ENCODE measurements around the gene MYL5. TPM values are rescaled to one million over a fixed set of nuclear protein-coding genes. Genes with fewer than 3 reads are reported as not detected.
A peak's percentile ranks its signal among the peaks of the same experiment; 100 is the strongest.

Gene MYL5
- total and polyA plus RNA-seq, 2 experiments from 2014 or later = 21.9 to 24.5 TPM

GRCh38 chr4:661881-662761 is 12.2 kb upstream of the MYL5 start:
- Histone ChIP-seq H3K36me3 (ENCODE audit: low read depth) (no peaks in the 10 kb centered on the region), H3K79me2 (ENCODE audit: insufficient read depth) (no peaks in the 10 kb centered on the region), H2AFZ (no peak overlapping the region), H3K9ac (no peak overlapping the region), H3K4me3 (no peak overlapping the region), H4K20me1 (ENCODE audit: insufficient read depth) (no peaks in the 10 kb centered on the region), H3K9me2 (ENCODE audit: insufficient read depth) (no peaks in the 10 kb centered on the region), H3K9me3 (ENCODE audit: low read depth) (no peaks in the 10 kb centered on the region), H3K4me1 (ENCODE audit: insufficient read depth) (no peaks in the 10 kb centered on the region), H3F3A (ENCODE audit: insufficient read depth) (no peaks in the 10 kb centered on the region), H3K4me2 (ENCODE audit: unreplicated experiment) (no peak overlapping the region), H3K27ac (no peak overlapping the region), H3K27me3 (replicated peaks; ENCODE audit: insufficient read depth) (no peaks in the 10 kb centered on the region)
- in situ Hi-C loops (cut with MboI) = no loop called here
- TF ChIP-seq EZH2phosphoT487 (IDR thresholded peaks at IDR 0.05; ENCODE audit: insufficient read depth, low read depth) = no peak
- no peak for TF ChIP-seq EZH2 (IDR thresholded peaks at IDR 0.05; ENCODE audit: insufficient read depth, poor library complexity, severe bottlenecking)
- WGBS, 2 experiments (ENCODE audit: low coverage in 1 of 2, low lambda C conversion rate in 2 of 2, missing lambda C conversion rate in 2 of 2) = 80 to 86% methylated on average over 42 of the region's 42 CpGs
- no peak for DNase-seq

GRCh38 chr4:663046-663437 is 11.3 kb upstream of the MYL5 start:
- no peaks in the 10 kb centered on the region for H4K20me1 ChIP-seq (ENCODE audit: insufficient read depth)
- 36 to 40% methylated on average over 19 to 20 of the region's 20 CpGs for WGBS, 2 experiments (ENCODE audit: low coverage in 1 of 2, low lambda C conversion rate in 2 of 2, missing lambda C conversion rate in 2 of 2)
- no peaks in the 10 kb centered on the region for H3F3A ChIP-seq (ENCODE audit: insufficient read depth)
- H3K4me3 ChIP-seq = no peak overlapping the region
- no peaks in the 10 kb centered on the region for H3K9me3 ChIP-seq (ENCODE audit: low read depth)
- H3K4me1 ChIP-seq (ENCODE audit: insufficient read depth) = no peaks in the 10 kb centered on the region
- H3K27ac ChIP-seq = no peak overlapping the region
- no peak for DNase-seq
- H3K36me3 ChIP-seq (ENCODE audit: low read depth) = no peaks in the 10 kb centered on the region
- no peak overlapping the region for H3K4me2 ChIP-seq (ENCODE audit: unreplicated experiment)
- H2AFZ ChIP-seq = no peak overlapping the region
- no peak overlapping the region for H3K9ac ChIP-seq
- H3K9me2 ChIP-seq (ENCODE audit: insufficient read depth) = no peaks in the 10 kb centered on the region
- in situ Hi-C loops (cut with MboI) = no loop called here
- H3K27me3 ChIP-seq (replicated peaks; ENCODE audit: insufficient read depth) = no peaks in the 10 kb centered on the region
- TF ChIP-seq EZH2phosphoT487 (IDR thresholded peaks at IDR 0.05; ENCODE audit: insufficient read depth, low read depth) (no peak), EZH2 (IDR thresholded peaks at IDR 0.05; ENCODE audit: insufficient read depth, poor library complexity, severe bottlenecking) (no peak)
- H3K79me2 ChIP-seq (ENCODE audit: insufficient read depth) = no peaks in the 10 kb centered on the region

- in situ Hi-C loops (cut with MboI) = no loop called here
- 3 to 5% methylated on average over 69 of the region's 80 CpGs for WGBS, 2 experiments (ENCODE audit: low coverage in 1 of 2, low lambda C conversion rate in 2 of 2, missing lambda C conversion rate in 2 of 2)
- Histone ChIP-seq H3K9me3 (ENCODE audit: low read depth) (no peaks in the 10 kb centered on the region), H3K9me2 (ENCODE audit: insufficient read depth) (no peaks in the 10 kb centered on the region), H3K27me3 (replicated peaks; ENCODE audit: insufficient read depth) (no peaks in the 10 kb centered on the region), H3K4me3 (peak overlapping the region; percentile 43), H3K4me1 (ENCODE audit: insufficient read depth) (no peaks in the 10 kb centered on the region), H3K79me2 (ENCODE audit: insufficient read depth) (no peaks in the 10 kb centered on the region), H3F3A (ENCODE audit: insufficient read depth) (no peaks in the 10 kb centered on the region), H3K4me2 (ENCODE audit: unreplicated experiment) (no peak overlapping the region), H2AFZ (peak overlapping the region; percentile 33), H4K20me1 (ENCODE audit: insufficient read depth) (no peaks in the 10 kb centered on the region), H3K9ac (no peak overlapping the region), H3K27ac (no peak overlapping the region), H3K36me3 (ENCODE audit: low read depth) (no peaks in the 10 kb centered on the region)
- no peak for DNase-seq
- TF ChIP-seq EZH2phosphoT487 (IDR thresholded peaks at IDR 0.05; ENCODE audit: insufficient read depth, low read depth) (no peak), EZH2 (IDR thresholded peaks at IDR 0.05; ENCODE audit: insufficient read depth, poor library complexity, severe bottlenecking) (no peak)
Measured at GRCh38 chr4:663438-664428, 10.6 kb upstream of the MYL5 start.

- Histone ChIP-seq H3K4me2 (ENCODE audit: unreplicated experiment) (no peak overlapping the region), H3K27ac (no peak overlapping the region), H3K9me2 (ENCODE audit: insufficient read depth) (no peaks in the 10 kb centered on the region), H3K36me3 (ENCODE audit: low read depth) (no peaks in the 10 kb centered on the region), H2AFZ (no peak overlapping the region), H3K79me2 (ENCODE audit: insufficient read depth) (no peaks in the 10 kb centered on the region), H3K4me3 (no peak overlapping the region), H3K9ac (no peak overlapping the region), H3K4me1 (ENCODE audit: insufficient read depth) (no peaks in the 10 kb centered on the region), H3K9me3 (ENCODE audit: low read depth) (no peaks in the 10 kb centered on the region), H3F3A (ENCODE audit: insufficient read depth) (no peaks in the 10 kb centered on the region), H3K27me3 (replicated peaks; ENCODE audit: insufficient read depth) (no peaks in the 10 kb centered on the region), H4K20me1 (ENCODE audit: insufficient read depth) (no peaks in the 10 kb centered on the region)
- WGBS, 2 experiments (ENCODE audit: low coverage in 1 of 2, low lambda C conversion rate in 2 of 2, missing lambda C conversion rate in 2 of 2) = 93 to 94% methylated on average over 17 to 23 of the region's 24 CpGs
- in situ Hi-C loops (cut with MboI) = no loop called here
- TF ChIP-seq EZH2 (IDR thresholded peaks at IDR 0.05; ENCODE audit: insufficient read depth, poor library complexity, severe bottlenecking) (no peak), EZH2phosphoT487 (IDR thresholded peaks at IDR 0.05; ENCODE audit: insufficient read depth, low read depth) (no peak)
- no peak for DNase-seq
Measured at GRCh38 chr4:664713-665231, 9.6 kb upstream of the MYL5 start.
